DOHH2 (cell line): ENCODE measurements around the gene LTB4R2.

ENCODE experiments used
- EZH2phosphoT487 ChIP-seq: fragments of 200-600 bp; sonication (generic); IDR thresholded peaks from 2 replicates; pipeline ENCODE4 v1.6.1; 2017; ENCODE audit warnings: borderline replicate concordance, mild to moderate bottlenecking, antibody characterized with exemption, low read length, moderate library complexity, mixed read lengths
- TF ChIP-seq, protein P1 (sequence below): fragments of 200-600 bp; sonication (generic); IDR thresholded peaks from one replicate; pipeline ENCODE4 v1.5.1; 2014; ENCODE audit warnings: antibody characterized with exemption, mild to moderate bottlenecking, low read depth, low read length; ENCODE audit not compliant: poor library complexity, severe bottlenecking

DNA sequence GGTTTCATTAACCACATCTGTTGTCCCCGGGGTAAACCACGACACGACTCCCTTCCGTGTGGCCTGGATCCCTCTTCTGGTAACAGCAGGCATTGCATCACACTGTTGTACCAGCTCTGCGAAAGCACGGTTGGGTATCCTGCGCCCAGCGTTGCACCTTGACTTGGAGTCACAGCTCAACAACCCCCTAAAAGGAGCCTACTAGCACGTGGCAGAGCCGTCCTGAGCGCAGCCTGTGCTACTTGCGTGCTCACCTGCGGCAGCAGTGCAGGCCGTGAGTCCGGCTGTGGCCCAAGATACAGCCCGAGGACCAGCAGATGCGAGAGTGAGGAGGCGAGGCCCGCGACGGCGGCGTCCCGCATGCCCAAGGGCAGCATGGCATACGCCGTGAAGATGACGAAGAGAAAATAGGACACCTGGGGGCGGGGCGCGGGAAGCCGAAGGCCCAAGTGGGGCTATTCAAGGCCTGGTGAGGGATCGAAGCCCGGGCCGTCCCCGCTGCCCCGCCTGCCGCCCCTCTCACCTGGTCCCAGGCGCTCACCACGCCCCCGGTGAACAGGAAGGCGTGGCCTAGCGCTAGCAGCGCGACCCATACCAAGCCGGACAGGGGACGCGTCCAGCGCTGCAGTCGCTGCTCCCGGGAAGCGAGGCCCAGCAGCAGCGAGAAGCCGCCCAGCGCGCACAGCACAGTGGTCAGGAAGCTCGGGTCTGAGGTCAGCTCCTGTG lies 22.5 kb downstream of the LTB4R2 start:
- TF ChIP-seq, protein P1, sequence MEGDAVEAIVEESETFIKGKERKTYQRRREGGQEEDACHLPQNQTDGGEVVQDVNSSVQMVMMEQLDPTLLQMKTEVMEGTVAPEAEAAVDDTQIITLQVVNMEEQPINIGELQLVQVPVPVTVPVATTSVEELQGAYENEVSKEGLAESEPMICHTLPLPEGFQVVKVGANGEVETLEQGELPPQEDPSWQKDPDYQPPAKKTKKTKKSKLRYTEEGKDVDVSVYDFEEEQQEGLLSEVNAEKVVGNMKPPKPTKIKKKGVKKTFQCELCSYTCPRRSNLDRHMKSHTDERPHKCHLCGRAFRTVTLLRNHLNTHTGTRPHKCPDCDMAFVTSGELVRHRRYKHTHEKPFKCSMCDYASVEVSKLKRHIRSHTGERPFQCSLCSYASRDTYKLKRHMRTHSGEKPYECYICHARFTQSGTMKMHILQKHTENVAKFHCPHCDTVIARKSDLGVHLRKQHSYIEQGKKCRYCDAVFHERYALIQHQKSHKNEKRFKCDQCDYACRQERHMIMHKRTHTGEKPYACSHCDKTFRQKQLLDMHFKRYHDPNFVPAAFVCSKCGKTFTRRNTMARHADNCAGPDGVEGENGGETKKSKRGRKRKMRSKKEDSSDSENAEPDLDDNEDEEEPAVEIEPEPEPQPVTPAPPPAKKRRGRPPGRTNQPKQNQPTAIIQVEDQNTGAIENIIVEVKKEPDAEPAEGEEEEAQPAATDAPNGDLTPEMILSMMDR, result peak; percentile 68
- no peak for TF ChIP-seq EZH2phosphoT487
